GM19372 (cell line): ENCODE results near the gene NTM.
"Not testable (repeated sequence)": the region's sequence is repeated elsewhere in the genome, so short reads cannot be mapped to it uniquely, and the experiment has no call there.

Source experiments
- ATAC-seq: cut with Tn5 transposase; IDR thresholded peaks from one replicate; pipeline ENCODE4 v1.9.1; 2021; ENCODE audit warnings: mild to moderate bottlenecking, low read depth, moderate library complexity; ENCODE audit not compliant: unreplicated experiment

The NTM gene

GRCh38 chr11:131418189-131418588 lies 47.8 kb downstream of the NTM start:
- no peak for ATAC-seq

- no peak for ATAC-seq
Measured at GRCh38 chr11:131421066-131421855, 50.8 kb downstream of the NTM start.

GRCh38 chr11:131422029-131422428 lies 51.6 kb downstream of the NTM start:
- no peak for ATAC-seq

- no peak for ATAC-seq
Measured at GRCh38 chr11:131422496-131422895, 52.1 kb downstream of the NTM start.

- ATAC-seq, result no peak
Measured at GRCh38 chr11:131423688-131424087, 53.3 kb downstream of the NTM start.

- ATAC-seq, result not testable (repeated sequence)
Measured at GRCh38 chr11:131424257-131424876, 54.0 kb downstream of the NTM start.

GRCh38 chr11:131425285-131425684 lies 54.9 kb downstream of the NTM start:
- no peak for ATAC-seq

GRCh38 chr11:131428853-131429252 lies 58.4 kb downstream of the NTM start:
- no peak for ATAC-seq

- no peak for ATAC-seq
Measured at GRCh38 chr11:131430473-131431208, 60.2 kb downstream of the NTM start.

- ATAC-seq, result no peak
Measured at GRCh38 chr11:131441051-131441810, 70.8 kb downstream of the NTM start.

GRCh38 chr11:131446590-131447275 lies 76.3 kb downstream of the NTM start:
- ATAC-seq, result no peak

- ATAC-seq, result no peak
Measured at GRCh38 chr11:131447277-131447815, 76.9 kb downstream of the NTM start.

- no peak for ATAC-seq
Measured at GRCh38 chr11:131447898-131448297, 77.5 kb downstream of the NTM start.

- no peak for ATAC-seq
Measured at GRCh38 chr11:131449036-131450019, 78.9 kb downstream of the NTM start.

- no peak for ATAC-seq
Measured at GRCh38 chr11:131454490-131454889, 84.1 kb downstream of the NTM start.

GRCh38 chr11:131454989-131455388 lies 84.6 kb downstream of the NTM start:
- ATAC-seq, result no peak

- no peak for ATAC-seq
Measured at GRCh38 chr11:131455843-131456704, 85.7 kb downstream of the NTM start.

GRCh38 chr11:131457163-131457562 lies 86.7 kb downstream of the NTM start:
- no peak for ATAC-seq
